Measurements from ENCODE around the gene SYT6. TPM values are rescaled to one million over a fixed set of nuclear protein-coding genes. Genes with fewer than 3 reads are reported as not detected.

The SYT6 gene
- total RNA-seq, 1 donor: not detected

DNA sequence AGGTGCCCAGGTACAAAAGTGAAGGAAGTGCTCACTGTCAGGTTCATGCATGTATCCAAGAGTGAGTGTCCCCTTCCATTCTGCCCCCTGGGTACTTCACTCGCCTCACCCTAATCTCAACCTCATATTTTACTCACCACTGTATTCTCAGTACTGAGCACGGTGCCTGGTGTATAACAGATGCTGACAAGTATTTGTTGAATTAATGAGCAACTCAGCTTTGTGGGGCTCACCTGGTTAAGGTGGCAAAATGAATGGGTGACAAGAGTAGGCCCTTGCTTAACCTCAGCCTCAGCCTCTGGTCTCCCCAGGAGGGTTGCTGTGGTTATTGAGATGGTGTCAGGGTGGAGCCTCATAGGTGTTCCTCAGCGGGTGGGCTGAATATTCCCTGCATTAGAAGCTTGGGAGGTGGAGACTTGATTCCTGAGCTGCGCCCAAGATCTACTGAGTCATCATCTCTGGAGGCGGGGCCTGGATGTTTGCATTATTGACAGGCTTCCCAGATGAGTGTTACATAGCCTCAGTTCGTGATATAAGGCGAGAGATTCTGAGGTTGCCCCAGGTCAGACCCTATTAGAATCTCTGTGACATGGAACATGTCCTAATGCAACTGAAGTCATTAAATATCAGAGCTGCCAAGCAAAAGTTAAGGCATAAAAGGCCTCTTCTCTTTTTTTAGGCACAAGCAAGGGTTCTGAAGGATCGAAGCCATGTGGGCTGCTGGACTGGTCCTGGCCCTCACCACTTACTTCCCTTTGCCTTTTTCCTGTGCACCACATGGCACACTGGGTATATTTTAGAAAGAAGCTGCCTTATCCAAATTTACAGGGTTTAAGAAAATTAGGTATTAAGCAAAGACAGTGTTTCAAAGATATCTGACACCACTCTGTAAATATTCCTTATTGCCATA, 39.2 kb downstream of the SYT6 start:
- no peak for DNase-seq (ENCODE audit: low read depth)
- no peak overlapping the region for H3K4me3 ChIP-seq (ENCODE audit: low read depth, low read length)
- TF ChIP-seq, protein P1, sequence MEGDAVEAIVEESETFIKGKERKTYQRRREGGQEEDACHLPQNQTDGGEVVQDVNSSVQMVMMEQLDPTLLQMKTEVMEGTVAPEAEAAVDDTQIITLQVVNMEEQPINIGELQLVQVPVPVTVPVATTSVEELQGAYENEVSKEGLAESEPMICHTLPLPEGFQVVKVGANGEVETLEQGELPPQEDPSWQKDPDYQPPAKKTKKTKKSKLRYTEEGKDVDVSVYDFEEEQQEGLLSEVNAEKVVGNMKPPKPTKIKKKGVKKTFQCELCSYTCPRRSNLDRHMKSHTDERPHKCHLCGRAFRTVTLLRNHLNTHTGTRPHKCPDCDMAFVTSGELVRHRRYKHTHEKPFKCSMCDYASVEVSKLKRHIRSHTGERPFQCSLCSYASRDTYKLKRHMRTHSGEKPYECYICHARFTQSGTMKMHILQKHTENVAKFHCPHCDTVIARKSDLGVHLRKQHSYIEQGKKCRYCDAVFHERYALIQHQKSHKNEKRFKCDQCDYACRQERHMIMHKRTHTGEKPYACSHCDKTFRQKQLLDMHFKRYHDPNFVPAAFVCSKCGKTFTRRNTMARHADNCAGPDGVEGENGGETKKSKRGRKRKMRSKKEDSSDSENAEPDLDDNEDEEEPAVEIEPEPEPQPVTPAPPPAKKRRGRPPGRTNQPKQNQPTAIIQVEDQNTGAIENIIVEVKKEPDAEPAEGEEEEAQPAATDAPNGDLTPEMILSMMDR (IDR thresholded peaks at IDR 0.05; ENCODE audit: insufficient read depth, low read length): no peak

DNA sequence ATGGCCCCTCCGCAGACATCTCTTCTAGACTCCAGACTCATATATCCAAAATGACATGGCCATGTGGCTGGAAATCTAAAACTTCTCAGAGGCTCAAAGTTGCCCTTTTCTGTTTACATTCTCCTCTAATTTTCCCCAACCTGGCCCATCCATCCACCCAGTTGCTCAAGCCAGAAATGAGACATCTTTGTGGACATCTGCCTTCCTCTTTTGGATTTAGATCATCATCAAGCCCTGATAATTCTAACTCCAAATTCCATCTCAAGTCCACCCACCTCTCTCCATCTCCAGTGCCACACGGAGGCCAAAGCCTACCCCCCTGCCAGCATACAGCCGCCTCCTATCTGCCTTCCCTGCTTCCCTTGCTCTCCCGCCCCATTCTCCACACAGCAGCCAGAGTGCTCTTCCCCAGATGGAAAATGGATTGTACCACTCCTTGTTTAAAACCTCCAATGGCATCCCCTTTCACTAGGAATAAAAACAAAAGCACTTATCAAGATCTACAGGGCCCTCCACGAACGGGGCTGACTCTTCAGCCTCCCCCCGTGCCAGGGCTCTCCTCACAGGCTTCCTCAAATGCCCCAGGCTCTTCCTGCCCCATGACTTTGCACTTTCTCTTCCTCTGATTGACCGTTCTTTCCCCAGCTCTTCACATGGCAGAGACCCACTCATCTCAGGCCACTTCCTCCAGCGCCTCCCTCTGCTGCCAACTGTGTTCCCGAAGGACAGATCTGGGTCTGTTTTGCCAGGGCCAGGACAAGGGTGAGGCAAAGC, 40.1 kb downstream of the SYT6 start:
- no peak for DNase-seq (ENCODE audit: low read depth)
- no peak overlapping the region for H3K4me3 ChIP-seq (ENCODE audit: low read depth, low read length)
- TF ChIP-seq, protein P1 (IDR thresholded peaks at IDR 0.05; ENCODE audit: insufficient read depth, low read length): no peak

DNA sequence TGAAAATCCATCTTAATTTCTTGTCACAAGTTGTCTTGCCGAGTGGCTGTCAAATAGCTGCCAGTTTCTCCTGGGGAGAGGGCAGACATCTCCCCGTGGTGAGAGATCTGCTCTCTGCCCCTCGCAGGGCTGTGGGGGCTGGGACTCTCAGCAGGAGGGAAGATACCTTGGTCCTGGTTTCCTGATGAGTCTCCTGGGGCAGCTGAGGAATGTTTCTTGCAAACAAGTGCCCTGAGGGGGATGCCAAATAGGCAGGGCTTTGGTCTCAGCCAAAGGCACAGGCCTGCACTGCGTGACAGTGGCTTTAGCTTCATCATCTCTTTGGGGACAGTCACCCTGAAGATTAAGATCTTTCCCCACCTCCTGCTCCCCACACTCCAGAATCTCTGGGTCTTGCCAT, 40.9 kb downstream of the SYT6 start:
- H3K4me3 ChIP-seq (ENCODE audit: low read depth, low read length): no peak overlapping the region
- TF ChIP-seq, protein P1 (IDR thresholded peaks at IDR 0.05; ENCODE audit: insufficient read depth, low read length): no peak
- no peak for DNase-seq (ENCODE audit: low read depth)

DNA sequence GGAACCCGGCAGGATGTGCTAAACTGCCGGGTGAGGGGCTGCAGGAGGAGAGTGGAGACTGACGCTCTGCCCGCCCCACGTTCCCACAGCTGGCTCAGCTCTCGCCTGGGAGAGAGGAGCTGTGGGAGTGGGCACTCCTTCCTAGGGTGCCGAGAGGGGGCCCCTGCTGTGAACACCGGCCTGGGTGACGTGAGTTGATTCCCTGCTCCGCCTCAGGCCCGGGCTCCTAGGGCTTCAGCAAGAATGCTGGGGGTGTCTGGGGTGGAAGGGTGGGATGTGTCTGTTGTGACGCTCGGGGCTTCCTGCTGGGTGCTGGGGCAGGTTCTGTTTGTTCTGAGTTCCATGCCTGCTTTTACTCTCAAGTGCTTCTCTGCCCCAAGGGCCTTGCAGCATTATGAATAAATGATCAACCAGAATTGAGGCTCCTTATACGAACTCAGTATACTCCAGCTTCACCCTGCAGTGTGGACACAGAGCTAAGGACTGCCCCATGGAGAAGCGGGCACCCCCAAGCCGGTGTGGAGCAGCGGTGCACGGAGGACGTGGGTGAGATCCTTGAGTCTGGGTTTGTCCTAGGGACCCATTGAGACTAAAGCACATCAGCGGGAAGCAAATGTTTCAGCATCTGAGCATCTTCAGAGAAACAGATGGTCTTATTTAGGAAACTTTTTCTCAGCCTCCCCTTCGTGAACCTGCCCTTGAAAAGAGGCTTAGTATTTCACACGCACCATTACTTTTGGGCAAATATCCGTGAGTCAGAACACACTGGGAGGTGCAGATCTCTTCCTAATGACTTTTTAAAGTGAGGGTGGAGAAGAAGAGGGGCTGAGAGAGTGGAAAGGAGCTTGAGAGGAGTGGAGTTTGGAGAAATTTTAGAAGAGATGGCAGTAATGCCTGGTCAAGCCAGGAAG, 41.7 kb downstream of the SYT6 start:
- TF ChIP-seq, protein P1 (IDR thresholded peaks at IDR 0.05; ENCODE audit: insufficient read depth, low read length): no peak
- no peak for DNase-seq (ENCODE audit: low read depth)

DNA sequence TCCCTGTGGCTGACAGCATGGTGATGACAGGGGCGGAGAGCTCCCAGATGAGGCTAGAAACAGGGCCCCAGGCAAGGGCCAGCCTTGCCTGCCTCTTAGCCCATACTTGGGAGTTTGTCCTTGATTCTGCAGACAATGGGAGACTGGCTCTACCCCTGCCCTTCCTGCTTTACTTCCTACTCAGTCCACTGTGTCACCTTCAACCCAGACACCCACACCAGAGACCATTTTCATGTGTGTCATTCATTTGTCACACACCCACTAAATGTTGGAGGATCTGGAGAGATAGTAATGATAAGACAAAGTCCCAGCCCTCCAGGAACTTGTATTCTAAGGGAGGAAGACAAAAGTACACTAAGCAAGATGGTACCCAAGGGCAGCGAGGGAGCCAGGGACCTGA, 43.7 kb downstream of the SYT6 start:
- TF ChIP-seq, protein P1 (IDR thresholded peaks at IDR 0.05; ENCODE audit: insufficient read depth, low read length): no peak
- no peak for DNase-seq (ENCODE audit: low read depth)
- H3K4me3 ChIP-seq (ENCODE audit: low read depth, low read length): no peak overlapping the region

More for the DNA sequence above, 41.7 kb downstream of the SYT6 start:
- no peak overlapping the region for H3K4me3 ChIP-seq (ENCODE audit: low read depth, low read length)

DNA sequence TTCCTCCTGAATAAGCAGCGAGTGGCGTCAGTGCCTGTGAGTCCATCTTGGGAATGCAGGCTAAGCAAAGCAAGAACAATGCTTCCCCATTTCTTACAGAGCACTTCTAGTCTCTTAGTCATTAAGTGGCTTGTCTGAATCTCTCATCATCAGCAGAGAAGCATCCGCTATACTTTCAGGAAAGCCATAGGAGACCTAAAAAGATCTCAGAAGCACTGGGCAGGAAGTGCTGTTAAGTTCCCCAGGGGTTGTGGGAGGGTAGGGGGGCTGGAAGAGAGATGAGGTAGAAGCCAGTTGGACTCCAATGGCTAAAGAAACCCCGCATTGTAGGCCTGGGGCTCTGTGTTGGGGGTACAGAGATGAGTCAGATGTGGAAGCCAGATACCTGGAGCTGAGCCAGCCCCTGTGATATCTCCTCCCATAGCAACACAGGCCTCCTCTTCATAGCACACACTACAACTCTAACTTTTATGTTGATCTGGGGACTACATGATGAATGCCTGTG, 44.9 kb downstream of the SYT6 start:
- DNase-seq (ENCODE audit: low read depth): no peak
- H3K4me3 ChIP-seq (ENCODE audit: low read depth, low read length): no peak overlapping the region
- TF ChIP-seq, protein P1 (IDR thresholded peaks at IDR 0.05; ENCODE audit: insufficient read depth, low read length): no peak
